HFF-Myc (cell line): ENCODE results near the gene ATP6V1B1.

Experiments
- DNase-seq: peaks from one replicate; pipeline ENCODE4 v3.0.0-alpha.2; 2011; ENCODE audit warnings: low read depth; ENCODE audit errors: extremely low read depth
- H3K4me3 ChIP-seq: replicated peaks from 2 replicates; pipeline ENCODE4 v1.5.1; 2011; ENCODE audit warnings: low read depth, mild to moderate bottlenecking, control low read depth, low read length
- CTCF ChIP-seq: IDR thresholded peaks from 2 replicates; pipeline ENCODE4 v1.5.1; 2012; ENCODE audit warnings: mild to moderate bottlenecking, low read depth, low read length, control low read depth; ENCODE audit errors: missing control alignments

Gene ATP6V1B1

GRCh38 chr2:70943205-70943871 is 7.6 kb downstream of the ATP6V1B1 start:
- DNase-seq = no peak
- no peak for TF ChIP-seq CTCF
- no peak overlapping the region for H3K4me3 ChIP-seq

- no peak for DNase-seq
- TF ChIP-seq CTCF = no peak
- no peak overlapping the region for H3K4me3 ChIP-seq
These were observed 8.5 kb downstream of the ATP6V1B1 start for GRCh38 chr2:70944111-70944690.

- TF ChIP-seq CTCF = peak; percentile 76
- DNase-seq = peak; percentile 33
These were observed 11.2 kb downstream of the ATP6V1B1 start for GRCh38 chr2:70946832-70947442.

GRCh38 chr2:70947556-70948184 is 12.0 kb downstream of the ATP6V1B1 start:
- TF ChIP-seq CTCF = no peak
- H3K4me3 ChIP-seq = peak overlapping the region; percentile 53
- DNase-seq = peak; percentile 31

More at GRCh38 chr2:70946832-70947442, 11.2 kb downstream of the ATP6V1B1 start:
- H3K4me3 ChIP-seq = peak overlapping the region; percentile 53

GRCh38 chr2:70948337-70949003 is 12.8 kb downstream of the ATP6V1B1 start:
- peak overlapping the region; percentile 53 for H3K4me3 ChIP-seq
- DNase-seq = peak; percentile 44
- peak; percentile 95 for TF ChIP-seq CTCF

- TF ChIP-seq CTCF = no peak
- no peak for DNase-seq
- H3K4me3 ChIP-seq = no peak overlapping the region
These were observed 13.4 kb downstream of the ATP6V1B1 start for GRCh38 chr2:70949086-70949485.
